HS-27A (cell line): ENCODE measurements around the gene CCDC174.

Experiments
- DNase-seq: peaks from one replicate; pipeline ENCODE4 v3.0.0-alpha.2; 2012; ENCODE audit warnings: low read depth, missing footprints

CCDC174 gene

DNA sequence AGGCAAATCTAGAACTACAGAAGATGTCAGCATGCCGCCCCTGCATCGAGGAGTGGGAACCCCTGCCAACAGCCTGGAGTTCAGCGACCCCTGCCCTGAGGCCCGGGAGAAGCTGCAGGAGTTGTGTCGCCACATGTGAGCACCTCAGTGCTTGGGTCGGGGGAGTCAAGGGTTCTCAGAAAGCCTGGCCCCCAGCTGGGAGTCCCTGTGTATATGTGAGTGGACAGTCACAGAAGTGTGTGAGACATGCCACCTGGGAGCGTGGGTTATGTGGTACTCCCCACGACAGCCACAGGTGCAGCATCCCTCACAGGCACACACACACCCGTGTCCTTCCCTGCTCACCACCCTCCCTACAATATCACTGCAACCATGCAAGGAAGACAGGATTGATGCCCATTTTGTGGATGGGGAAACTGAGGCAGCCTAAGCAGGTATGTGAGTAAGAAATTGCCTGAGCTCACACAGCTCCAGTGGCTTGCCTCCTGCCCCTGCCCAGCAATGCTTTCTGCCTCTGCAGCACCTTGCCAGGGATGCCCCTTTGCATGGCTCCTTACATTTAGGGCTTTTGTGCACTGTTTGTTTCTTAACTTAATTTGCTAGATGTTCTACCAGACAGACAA is 51.7 kb downstream of the CCDC174 start:
- DNase-seq: no peak

DNA sequence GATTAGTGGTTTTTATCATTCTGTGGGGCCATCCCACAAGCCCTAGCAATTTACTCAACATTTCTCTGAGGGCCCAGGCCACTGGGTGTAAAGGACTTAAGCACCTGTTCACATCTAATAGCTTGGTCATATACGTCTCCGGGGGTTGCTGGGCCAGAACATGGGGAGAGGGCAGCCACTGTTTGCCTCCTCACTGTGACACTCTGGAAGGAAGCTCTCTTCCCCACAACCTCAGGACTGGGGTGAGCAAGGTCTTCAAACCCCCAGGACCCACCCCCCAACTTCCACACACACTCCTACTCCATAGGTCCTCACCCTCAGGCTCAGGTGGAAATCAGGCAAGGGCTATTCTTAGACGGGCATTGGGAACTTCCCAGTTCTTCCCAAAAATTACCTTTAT is 52.2 kb downstream of the CCDC174 start:
- DNase-seq: no peak

DNA sequence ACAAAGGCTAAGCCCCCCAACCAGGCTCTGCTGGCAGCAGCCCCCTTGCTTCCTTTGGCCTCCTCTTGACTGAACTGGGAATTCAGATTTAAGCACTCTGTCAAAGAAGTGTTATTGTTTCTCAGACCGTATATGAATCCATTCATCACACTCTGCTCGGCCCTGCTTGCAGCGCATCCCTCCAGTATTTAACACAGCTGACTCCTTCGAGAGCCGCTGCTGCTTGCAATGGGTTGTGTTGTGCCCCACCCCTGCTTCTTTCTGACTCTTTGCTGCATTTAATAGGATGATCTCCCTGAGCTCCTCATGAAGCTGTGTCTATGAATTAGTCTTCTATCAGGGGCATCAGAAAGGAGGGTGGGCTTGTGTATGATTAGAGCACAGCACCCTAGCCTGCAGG is 54.5 kb downstream of the CCDC174 start:
- no peak for DNase-seq

GRCh38 chr3:14716591-14716990 is 65.0 kb downstream of the CCDC174 start:
- no peak for DNase-seq

GRCh38 chr3:14717307-14717706 is 65.7 kb downstream of the CCDC174 start:
- no peak for DNase-seq

GRCh38 chr3:14718539-14718938 is 67.0 kb downstream of the CCDC174 start:
- no peak for DNase-seq

DNA sequence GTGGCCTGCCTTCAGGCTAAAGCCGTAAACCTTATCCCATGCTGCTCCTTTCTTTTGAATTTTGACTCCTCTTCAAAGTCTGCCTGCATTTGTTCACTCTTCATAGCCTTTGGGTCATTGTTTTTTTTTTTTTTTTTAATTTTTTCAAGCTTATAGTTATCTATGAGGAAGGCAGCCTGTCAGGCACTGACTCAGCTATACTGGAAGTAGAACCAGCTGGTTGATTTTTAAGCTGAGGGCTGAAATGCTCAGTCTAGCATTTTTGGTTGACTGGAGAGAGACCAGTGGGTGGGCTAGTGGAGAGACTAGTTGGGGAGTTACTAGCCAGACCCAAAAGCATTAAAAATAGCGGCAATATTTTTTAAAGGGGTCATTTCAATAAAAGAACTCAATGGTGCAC is 67.4 kb downstream of the CCDC174 start:
- no peak for DNase-seq

DNA sequence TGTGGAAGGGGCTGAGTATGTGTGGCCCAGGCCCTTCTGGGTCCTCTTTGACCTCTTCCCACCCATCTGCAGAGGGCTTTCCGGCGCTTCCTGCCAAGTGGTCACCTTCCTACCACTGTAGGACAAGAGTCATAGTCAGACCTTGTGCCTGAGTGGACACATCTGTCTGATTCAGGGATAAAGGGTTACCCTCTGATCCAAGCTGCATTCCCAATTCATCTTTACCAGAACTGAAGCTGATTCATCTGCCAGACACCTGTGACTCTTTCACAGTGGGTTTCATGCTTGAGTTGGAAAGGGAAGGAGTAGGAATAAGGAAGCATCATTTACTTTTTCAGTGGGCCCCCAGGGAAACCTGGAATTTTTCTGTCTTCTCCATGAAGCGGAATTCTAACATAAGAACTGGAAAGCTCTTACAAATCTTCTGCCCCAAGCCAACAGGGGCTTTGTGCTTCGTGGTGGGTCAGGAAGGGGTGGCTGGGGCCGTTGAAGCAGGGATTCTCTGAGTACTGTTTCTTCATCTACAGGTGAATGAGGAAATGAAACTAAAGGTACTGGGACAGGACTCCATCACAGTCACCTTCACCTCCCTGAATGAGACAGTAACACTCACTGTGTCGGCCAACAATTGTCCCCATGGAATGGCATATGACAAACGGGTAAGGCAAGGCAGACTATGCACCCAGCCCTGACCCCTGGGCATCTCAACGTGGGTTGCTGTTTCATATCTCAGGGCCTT is 69.7 kb downstream of the CCDC174 start:
- no peak for DNase-seq
